ENCODE results near the gene LGALS12.

- TF ChIP-seq EZH2phosphoT487 (IDR thresholded peaks at IDR 0.05; ENCODE audit: borderline replicate concordance), result no peak
- no peak for TF ChIP-seq CTCF (conservative IDR thresholded peaks at IDR 0.05; ENCODE audit: low read length)
These were observed 4.6 kb downstream of the LGALS12 start for GRCh38 chr11:63510360-63511047.

All from Loucy (cell line).